NB4 (cell line): ENCODE measurements around the gene WFS1.

ENCODE experiments used
- DNase-seq: peaks from one replicate; pipeline ENCODE4 v3.0.0; 2010; ENCODE audit warnings: low read depth
- H3K4me3 ChIP-seq: one replicate; pipeline ENCODE4 v1.5.1; 2011; ENCODE audit warnings: mild to moderate bottlenecking, low read depth, low read length, moderate library complexity
- MYC ChIP-seq: IDR thresholded peaks from 2 replicates; pipeline ENCODE4 v1.6.1; 2011; ENCODE audit warnings: low read depth, low read length
- POLR2A ChIP-seq: IDR thresholded peaks from 2 replicates; pipeline ENCODE4 v1.6.1; 2011; ENCODE audit warnings: mild to moderate bottlenecking; ENCODE audit not compliant: insufficient read length; ENCODE audit errors: extremely low read depth
- TF ChIP-seq, protein P1 (sequence below): IDR thresholded peaks from 2 replicates; pipeline ENCODE4 v1.6.1; 2011; ENCODE audit warnings: low read depth, low read length
- TF ChIP-seq, protein P2 (sequence below): IDR thresholded peaks from one replicate; pipeline ENCODE4 v1.5.1; 2012; ENCODE audit warnings: low read depth, low read length

Gene WFS1

DNA sequence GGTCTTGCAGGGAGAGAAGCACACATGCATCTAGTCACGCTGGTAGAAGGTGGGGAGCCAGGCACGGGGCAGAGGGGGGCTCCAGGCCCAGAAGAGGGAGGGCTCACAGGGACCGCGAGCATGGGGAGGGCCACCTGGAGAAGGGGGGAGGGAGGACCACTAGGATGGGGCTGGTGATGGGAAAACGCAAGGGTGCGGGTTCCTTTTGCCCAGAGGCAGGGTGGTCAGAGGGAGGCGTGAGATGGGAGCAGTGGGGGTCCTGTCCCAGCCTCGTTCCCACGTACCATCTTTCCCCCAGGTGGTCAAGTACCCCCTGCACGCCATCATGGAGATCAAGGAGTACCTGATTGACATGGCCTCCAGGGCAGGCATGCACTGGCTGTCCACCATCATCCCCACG is 30.7 kb downstream of the WFS1 start:
- DNase-seq: no peak
- no peak overlapping the region for H3K4me3 ChIP-seq
- TF ChIP-seq, protein P1, sequence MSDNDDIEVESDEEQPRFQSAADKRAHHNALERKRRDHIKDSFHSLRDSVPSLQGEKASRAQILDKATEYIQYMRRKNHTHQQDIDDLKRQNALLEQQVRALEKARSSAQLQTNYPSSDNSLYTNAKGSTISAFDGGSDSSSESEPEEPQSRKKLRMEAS: no peak
- TF ChIP-seq, protein P2, sequence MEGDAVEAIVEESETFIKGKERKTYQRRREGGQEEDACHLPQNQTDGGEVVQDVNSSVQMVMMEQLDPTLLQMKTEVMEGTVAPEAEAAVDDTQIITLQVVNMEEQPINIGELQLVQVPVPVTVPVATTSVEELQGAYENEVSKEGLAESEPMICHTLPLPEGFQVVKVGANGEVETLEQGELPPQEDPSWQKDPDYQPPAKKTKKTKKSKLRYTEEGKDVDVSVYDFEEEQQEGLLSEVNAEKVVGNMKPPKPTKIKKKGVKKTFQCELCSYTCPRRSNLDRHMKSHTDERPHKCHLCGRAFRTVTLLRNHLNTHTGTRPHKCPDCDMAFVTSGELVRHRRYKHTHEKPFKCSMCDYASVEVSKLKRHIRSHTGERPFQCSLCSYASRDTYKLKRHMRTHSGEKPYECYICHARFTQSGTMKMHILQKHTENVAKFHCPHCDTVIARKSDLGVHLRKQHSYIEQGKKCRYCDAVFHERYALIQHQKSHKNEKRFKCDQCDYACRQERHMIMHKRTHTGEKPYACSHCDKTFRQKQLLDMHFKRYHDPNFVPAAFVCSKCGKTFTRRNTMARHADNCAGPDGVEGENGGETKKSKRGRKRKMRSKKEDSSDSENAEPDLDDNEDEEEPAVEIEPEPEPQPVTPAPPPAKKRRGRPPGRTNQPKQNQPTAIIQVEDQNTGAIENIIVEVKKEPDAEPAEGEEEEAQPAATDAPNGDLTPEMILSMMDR: no peak
- TF ChIP-seq MYC (no peak), POLR2A (no peak)

DNA sequence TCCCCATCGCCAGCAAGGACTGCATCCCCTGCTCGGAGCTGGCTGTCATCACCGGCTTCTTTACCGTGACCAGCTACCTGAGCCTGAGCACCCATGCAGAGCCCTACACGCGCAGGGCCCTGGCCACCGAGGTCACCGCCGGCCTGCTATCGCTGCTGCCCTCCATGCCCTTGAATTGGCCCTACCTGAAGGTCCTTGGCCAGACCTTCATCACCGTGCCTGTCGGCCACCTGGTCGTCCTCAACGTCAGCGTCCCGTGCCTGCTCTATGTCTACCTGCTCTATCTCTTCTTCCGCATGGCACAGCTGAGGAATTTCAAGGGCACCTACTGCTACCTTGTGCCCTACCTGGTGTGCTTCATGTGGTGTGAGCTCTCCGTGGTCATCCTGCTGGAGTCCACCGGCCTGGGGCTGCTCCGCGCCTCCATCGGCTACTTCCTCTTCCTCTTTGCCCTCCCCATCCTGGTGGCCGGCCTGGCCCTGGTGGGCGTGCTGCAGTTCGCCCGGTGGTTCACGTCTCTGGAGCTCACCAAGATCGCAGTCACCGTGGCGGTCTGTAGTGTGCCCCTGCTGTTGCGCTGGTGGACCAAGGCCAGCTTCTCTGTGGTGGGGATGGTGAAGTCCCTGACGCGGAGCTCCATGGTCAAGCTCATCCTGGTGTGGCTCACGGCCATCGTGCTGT is 31.5 kb downstream of the WFS1 start:
- no peak for TF ChIP-seq POLR2A
- TF ChIP-seq, protein P1: no peak
- TF ChIP-seq, protein P2: no peak
- no peak for DNase-seq
- no peak overlapping the region for H3K4me3 ChIP-seq

DNA sequence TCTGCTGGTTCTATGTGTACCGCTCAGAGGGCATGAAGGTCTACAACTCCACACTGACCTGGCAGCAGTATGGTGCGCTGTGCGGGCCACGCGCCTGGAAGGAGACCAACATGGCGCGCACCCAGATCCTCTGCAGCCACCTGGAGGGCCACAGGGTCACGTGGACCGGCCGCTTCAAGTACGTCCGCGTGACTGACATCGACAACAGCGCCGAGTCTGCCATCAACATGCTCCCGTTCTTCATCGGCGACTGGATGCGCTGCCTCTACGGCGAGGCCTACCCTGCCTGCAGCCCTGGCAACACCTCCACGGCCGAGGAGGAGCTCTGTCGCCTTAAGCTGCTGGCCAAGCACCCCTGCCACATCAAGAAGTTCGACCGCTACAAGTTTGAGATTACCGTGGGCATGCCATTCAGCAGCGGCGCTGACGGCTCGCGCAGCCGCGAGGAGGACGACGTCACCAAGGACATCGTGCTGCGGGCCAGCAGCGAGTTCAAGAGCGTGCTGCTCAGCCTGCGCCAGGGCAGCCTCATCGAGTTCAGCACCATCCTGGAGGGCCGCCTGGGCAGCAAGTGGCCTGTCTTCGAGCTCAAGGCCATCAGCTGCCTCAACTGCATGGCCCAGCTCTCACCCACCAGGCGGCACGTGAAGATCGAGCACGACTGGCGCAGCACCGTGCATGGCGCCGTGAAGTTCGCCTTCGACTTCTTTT is 32.2 kb downstream of the WFS1 start:
- no peak for TF ChIP-seq MYC
- TF ChIP-seq, protein P2: no peak
- no peak for TF ChIP-seq POLR2A
- TF ChIP-seq, protein P1: no peak
- no peak overlapping the region for H3K4me3 ChIP-seq
- no peak for DNase-seq

DNA sequence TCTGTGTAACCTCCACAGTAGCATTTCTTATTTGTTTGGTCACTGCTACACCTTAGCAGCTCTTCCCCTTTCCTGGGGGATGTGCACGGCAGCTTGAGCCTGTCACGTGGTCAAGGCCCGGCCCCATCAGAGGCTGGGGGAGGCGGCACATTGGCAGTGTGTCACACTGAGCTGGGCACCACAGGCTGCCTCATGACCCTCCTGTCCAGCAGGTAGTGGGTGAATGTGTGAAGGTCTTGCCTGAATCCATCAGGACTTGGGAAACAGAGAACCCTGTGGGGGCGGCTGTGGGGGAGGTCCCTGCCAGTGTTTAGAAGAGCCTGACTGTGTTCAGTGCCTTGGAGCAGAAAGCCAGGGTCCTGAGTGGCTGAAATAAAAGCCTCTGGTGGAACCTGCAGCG is 33.2 kb downstream of the WFS1 start:
- no peak for DNase-seq
- no peak for TF ChIP-seq MYC
- TF ChIP-seq, protein P1: peak; percentile 64
- no peak overlapping the region for H3K4me3 ChIP-seq

DNA sequence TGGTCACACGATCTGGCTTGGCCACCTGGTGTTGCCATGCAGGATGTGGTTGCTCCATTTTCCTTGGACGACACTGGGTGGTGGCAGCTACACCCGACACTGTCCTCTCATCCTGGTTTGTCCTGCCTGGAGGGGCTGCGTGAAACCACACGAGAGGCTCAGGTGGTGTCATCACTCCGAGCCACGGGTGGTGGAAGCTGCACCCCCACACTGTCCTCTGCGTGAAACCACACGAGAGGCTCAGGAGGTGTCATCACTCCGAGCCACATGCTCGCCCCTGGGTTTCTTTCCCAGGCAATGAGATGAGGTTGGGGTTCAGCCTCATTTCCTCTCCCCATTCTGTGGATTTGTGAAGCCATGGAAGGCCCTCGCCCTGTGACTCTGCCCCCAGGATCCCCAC is 34.3 kb downstream of the WFS1 start:
- no peak overlapping the region for H3K4me3 ChIP-seq
- TF ChIP-seq MYC: no peak
- no peak for TF ChIP-seq POLR2A
- TF ChIP-seq, protein P1: no peak
- TF ChIP-seq, protein P2: no peak
- DNase-seq: no peak

DNA sequence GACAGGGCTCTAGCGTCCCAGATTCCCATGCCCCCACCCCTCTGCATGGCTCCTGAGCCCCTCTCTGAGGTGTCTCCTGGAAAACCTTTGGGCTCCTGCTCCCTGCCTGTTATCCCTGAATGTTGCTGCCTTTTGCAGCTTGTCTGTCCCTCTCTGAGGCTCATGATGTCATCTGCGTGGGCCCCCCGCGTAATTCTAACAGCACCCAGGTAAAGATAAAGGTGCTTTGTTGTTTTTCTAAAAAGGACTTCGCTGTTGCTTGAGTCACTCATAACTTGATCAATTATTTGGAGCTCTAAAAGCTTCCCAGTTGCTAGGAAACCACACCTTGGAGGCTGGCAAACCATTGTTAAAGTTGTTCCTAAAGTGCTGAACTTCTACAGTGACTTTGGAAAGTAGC is 36.6 kb downstream of the WFS1 start:
- H3K4me3 ChIP-seq: no peak overlapping the region
- DNase-seq: no peak
- TF ChIP-seq, protein P2: no peak
- no peak for TF ChIP-seq MYC
- TF ChIP-seq, protein P1: no peak
